ENCODE measurements around the gene CA12.

Gene CA12

GRCh38 chr15:63374686-63375520 lies 6.7 kb downstream of the CA12 start:
- no peak for DNase-seq

- no peak for DNase-seq
Measured at GRCh38 chr15:63373866-63374548, 7.6 kb downstream of the CA12 start.

- no peak for DNase-seq
Measured at GRCh38 chr15:63373330-63373729, 8.3 kb downstream of the CA12 start.

GRCh38 chr15:63372753-63373152 lies 8.9 kb downstream of the CA12 start:
- no peak for DNase-seq

GRCh38 chr15:63372018-63372705 lies 9.5 kb downstream of the CA12 start:
- DNase-seq: peak; percentile 16 to 20

GRCh38 chr15:63371297-63371918 lies 10.2 kb downstream of the CA12 start:
- DNase-seq: no peak

GRCh38 chr15:63370764-63371163 lies 10.9 kb downstream of the CA12 start:
- no peak for DNase-seq

- DNase-seq: no peak
Measured at GRCh38 chr15:63369781-63370180, 11.9 kb downstream of the CA12 start.

GRCh38 chr15:63369296-63369695 lies 12.3 kb downstream of the CA12 start:
- no peak for DNase-seq

- DNase-seq: no peak
Measured at GRCh38 chr15:63368503-63368902, 13.1 kb downstream of the CA12 start.

GRCh38 chr15:63367900-63368299 lies 13.7 kb downstream of the CA12 start:
- DNase-seq: no peak

- no peak for DNase-seq
Measured at GRCh38 chr15:63367390-63367789, 14.3 kb downstream of the CA12 start.

GRCh38 chr15:63366451-63366850 lies 15.2 kb downstream of the CA12 start:
- DNase-seq: no peak

GRCh38 chr15:63365273-63365680 lies 16.4 kb downstream of the CA12 start:
- no peak for DNase-seq

GRCh38 chr15:63364399-63365272 lies 17.0 kb downstream of the CA12 start:
- DNase-seq: no peak

- DNase-seq: no peak
Measured at GRCh38 chr15:63363292-63363691, 18.4 kb downstream of the CA12 start.

- DNase-seq: no peak
Measured at GRCh38 chr15:63362885-63363284, 18.8 kb downstream of the CA12 start.

- no peak for DNase-seq
Measured at GRCh38 chr15:63362196-63362595, 19.4 kb downstream of the CA12 start.

GRCh38 chr15:63360170-63360569 lies 21.5 kb downstream of the CA12 start:
- no peak for DNase-seq

- no peak for DNase-seq
Measured at GRCh38 chr15:63358241-63359029, 23.2 kb downstream of the CA12 start.

GRCh38 chr15:63357731-63358130 lies 23.9 kb downstream of the CA12 start:
- no peak for DNase-seq

Data from Kasumi-1 (cell line).